GM21529 (cell line): Measurements from ENCODE around the gene TMEM231.
"Not testable (repeated sequence)": the region's sequence is repeated elsewhere in the genome, so short reads cannot be mapped to it uniquely, and the experiment has no call there.

Experiments used
- ATAC-seq: cut with Tn5 transposase; IDR thresholded peaks from one replicate; pipeline ENCODE4 v1.9.1; 2021; ENCODE audit not compliant: unreplicated experiment

TMEM231 gene, protein sequence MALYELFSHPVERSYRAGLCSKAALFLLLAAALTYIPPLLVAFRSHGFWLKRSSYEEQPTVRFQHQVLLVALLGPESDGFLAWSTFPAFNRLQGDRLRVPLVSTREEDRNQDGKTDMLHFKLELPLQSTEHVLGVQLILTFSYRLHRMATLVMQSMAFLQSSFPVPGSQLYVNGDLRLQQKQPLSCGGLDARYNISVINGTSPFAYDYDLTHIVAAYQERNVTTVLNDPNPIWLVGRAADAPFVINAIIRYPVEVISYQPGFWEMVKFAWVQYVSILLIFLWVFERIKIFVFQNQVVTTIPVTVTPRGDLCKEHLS

DNA sequence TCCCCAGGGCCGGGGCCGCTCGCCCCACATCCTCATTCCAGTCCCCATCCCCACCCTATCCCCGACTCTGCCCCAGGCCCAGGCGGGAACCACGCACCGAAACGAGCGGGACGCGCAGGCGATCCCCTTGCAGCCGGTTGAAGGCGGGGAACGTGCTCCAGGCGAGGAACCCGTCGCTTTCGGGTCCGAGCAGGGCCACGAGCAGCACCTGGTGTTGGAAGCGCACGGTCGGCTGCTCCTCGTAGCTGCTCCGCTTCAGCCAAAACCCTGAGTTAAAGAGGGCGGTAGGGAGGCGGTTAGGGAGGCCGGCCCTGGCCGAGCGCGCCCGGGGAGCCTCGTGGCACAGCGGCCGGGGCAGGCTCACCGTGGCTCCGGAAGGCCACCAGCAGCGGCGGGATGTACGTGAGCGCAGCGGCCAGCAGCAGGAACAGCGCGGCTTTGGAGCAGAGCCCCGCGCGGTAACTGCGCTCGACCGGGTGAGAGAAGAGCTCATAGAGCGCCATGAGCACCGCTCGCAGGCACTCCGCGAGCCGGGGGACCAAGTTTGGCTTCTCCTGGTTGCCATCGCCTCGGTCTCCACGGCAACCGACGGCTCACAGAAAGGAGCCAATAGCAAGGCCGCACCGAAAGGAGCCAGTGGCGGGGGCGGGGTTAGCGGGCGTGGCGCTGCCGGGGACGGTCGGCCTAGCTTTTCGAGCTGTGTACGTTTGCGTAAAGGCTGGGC is at the start of gene TMEM231:
TSS of gene TMEM231 (minus strand) at position 546 of the 724 bp plus-strand sequence. CDS start at position 503, 43 bp downstream.
- ATAC-seq, result peak; percentile 97

DNA sequence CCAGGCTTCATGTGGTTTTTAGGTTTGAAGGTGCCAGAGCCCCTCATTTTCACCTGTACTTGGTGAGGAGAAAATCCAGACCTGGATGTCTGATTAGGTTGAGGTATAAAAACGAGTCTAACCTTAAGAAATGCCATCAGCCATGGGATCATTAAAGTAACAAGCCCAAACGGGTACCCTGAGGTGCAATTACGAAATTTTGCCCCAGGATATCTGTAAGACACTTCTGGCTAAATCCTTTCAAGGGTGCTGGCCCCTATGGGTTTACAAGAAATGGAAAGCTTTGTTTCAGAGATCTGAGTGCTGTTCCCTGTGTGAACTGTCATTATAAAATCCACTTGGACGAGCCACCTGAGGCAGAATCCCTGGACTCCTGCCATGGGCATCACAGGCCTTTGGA is 47.2 kb upstream of the TMEM231 start:
- no peak for ATAC-seq

DNA sequence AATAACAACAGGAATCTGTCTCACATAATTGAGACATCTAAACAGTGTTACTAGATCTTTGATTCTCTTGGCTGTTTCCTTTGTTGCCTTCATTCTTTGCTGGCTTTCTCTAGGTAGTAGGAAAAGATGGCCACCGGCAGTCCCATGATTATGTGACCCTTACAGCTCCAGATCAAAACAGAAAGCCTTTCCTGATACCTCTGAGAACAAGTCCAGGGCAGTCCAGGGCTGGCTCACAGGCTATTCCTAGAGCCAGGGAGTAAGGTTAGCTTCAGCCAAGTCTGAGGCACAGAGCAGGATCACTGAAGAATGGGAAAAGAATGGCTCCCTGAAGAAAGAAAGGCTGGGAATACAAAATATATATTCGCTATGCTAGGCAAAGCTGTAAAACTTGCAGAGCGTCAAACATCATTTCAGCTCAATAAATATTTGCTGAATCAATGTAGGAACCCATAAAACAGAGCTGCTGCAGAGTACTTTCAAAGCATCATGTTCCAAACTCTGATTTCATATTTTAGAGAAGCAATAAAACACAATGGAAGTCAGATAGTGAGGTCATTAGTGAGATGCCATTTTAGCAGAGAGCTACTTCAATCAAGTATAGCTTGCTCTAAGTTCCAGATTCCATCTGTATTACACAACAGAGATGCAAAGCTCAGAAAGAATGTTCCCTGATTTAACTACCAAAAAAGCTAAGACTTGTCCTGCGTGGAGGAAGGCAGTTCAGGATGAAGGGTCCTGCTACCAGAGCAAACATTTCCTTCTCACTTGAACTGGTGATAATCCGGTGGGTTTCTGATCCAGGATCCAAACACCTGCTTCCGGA is 43.6 kb upstream of the TMEM231 start:
- no peak for ATAC-seq

DNA sequence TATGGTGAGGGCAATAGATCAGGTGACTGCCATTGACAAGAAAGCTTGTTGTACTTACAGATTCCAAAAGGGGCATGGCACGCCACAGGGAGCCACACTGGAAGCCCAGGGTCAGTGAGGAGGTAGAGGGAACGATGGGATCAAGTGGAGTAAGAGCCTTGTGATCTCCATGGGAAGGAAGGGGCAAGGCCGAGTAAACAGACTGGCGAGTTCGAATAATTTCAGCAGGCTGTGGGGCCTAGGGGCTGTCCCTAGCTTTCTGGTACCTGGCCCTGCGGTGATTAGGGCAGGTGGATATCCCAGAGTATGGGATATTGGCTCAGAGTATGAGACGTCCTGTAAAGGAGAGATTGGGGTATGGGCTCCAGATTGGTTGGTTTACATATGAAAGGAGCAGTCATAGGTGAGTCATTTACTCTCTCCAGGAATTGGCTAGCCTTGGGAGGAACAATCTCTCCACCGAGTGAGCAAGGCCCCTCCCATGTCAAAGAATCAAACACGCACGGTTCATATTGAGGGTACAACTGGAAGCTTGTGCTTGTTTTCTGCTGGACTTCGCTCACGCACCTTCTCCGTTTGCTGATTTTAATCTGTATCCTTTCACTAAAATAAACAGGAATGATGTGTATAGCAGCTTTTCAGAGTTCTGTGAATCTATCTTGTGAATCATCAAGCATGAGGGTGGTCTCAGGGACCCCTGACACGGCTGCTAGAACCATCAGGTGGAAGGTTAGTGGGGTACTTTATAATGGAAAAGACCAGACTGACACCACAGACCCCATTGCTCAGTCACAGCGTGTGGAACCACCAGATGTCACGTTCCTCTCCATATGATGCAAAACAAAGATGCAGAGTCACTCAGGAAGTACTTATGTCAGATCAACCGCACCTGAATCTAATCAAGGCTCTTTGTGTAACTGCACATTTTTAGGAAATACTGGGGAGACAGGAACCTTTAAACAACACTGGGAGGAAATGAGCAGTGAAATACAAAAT is 38.1 kb upstream of the TMEM231 start:
- no peak for ATAC-seq

DNA sequence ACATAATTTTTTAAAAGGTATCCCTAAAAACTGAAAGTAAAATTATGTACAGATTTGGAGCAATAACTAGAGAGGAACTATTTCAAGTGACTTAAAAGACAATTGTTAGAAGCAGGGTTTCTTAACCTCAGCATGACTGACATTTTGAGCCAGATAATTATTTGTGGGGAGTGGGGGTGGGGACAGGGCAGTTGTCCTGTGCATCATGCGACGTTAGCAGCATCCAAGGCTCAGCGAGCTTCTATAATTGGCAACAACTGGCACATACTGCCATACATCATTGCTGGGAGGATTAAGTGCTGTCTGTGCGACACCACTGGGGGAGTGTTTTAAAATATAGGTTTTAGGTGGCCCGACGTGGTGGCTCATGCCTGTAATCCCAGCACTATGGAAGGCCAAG is 37.3 kb upstream of the TMEM231 start:
- no peak for ATAC-seq

DNA sequence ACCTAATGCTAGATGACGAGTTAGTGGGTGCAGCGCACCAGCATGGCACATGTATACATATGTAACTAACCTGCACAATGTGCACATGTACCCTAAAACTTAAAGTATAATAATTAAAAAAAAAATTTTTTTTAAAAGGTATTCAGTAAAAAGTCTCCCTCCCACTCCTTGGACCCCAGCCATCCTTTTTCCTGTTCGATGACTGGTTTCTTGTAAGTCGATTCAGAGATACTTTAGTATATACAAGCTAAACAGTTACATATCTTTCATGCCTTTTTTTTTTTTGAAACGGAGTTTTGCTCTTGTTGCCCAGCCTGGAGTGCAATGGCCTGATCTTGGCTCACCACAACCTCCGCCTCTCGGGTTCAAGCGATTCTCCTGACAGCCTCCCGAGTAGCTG is 35.9 kb upstream of the TMEM231 start:
- not testable (repeated sequence) for ATAC-seq

DNA sequence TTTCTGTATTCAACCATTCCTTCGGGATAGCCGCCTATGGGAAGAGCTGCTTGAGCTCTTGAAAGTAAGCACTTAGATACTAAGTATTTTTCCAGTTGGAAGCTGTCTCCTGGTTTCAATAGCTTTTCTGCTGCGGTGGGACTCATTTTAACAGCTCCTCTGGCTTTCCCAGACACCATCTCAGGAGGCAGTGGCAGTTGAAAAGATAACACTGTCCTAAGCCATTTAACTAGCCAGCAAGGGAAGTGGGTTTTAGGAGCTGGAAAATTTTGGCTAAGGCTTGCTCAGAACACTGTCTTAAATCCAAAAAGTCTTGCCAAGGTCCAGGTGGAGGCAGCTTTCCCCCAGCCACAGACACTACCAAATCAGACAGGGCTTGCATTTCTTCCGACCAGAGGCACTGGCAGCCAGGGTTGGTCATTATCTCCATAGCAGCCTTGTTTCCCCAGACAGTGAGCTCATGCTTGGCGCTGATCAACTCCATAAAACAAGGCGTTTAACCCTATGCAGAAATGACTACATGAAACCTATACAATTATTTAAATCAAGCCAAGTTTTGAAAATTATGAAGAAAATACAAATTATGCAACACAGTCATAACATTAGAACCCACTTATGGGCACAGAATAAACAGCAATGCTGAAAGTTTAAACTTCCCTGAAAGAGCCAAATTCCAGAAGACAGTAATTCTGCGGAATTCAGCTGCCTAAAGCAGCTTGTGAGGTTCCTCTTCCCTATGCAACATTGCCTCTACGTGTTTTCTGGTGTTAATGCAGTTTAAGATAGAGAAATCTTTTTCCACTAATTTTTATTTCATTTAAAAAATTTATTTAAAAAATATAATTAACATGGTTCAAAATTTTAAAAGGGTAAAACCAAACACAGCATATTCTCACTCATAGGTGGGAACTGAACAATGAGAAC is 35.1 kb upstream of the TMEM231 start:
- no peak for ATAC-seq

DNA sequence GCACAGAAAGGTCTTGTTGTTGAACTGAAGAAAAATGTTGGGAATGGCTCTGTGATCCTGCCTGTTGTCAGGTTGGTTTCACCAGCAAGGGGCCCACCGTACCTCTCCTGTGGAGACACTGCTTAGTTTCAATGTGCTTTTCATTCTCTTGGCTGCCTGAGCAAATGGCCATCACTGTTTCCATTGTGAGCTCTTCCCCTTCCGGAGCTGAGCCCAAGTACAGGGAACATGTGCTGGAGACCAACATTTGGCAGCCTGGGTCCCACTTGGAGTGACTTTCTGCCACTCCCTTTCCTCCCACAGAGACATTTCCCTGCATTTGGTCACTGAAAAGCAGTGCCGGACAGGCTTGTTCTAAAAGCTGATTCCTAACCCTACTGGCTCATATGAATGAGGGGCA is 33.3 kb upstream of the TMEM231 start:
- ATAC-seq, result no peak

DNA sequence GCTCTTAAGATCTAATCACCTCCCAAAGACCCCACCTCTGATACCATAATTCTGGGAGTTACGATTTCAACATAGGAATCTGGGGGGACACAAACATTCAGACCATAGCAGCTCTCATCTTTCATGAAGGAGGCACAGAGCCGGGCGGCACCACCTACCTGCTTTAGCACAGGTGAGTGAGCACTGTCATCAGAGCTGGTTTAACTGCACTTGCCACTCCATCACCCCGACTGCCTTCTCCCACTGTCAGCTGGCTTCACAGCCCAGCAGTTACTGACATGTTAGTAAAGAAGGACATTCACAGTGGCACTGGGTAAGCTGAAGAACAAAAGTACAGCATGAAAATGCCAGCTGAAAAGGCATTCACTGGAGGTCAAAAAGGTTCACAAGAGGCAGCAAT is 32.7 kb upstream of the TMEM231 start:
- ATAC-seq, result no peak

DNA sequence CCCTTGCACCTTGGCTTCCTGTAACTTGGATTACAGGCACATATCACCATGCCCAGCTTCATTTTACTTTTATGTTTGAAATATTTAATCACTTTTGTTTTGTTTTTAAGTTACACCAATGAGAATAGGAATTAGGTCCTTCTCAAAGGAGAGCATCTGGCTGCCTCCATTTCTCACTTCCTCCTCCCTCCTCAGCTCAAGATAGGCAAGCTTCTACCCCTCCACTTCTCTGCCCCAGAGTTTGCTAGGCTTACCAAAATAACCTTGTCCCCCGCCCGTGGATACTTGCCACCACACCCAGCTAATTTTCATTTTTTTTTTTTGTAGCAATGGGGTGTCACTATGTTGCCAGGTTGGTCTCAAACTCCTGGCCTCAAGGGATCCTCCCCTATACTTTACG is 28.1 kb upstream of the TMEM231 start:
- peak; percentile 79 for ATAC-seq

DNA sequence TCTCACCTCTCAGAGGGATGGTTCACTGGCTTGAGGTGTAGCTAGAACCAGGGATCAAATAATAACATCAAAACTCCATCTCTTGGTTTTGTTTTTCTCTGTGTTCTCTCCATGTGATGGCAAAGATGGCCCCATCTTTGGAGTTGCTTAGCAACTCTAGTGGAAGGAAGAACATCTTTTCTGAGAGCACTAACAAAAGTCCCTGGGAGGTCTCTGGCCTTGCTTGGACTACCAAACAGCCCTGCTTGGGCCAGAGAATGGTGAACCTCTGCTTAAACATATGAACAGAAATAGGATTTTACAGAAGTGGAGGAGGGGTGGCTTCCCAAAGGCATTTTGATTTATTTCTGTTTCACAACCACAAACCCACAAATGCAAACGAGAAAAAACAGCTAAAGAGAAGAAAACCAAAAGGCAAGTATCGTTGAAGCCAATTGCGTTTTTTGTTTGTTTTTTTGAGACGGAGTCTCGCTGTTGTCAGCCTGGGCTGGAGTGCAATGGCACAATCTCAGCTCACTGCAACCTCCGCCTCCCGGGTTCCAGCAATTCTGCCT is 23.3 kb upstream of the TMEM231 start:
- no peak for ATAC-seq

DNA sequence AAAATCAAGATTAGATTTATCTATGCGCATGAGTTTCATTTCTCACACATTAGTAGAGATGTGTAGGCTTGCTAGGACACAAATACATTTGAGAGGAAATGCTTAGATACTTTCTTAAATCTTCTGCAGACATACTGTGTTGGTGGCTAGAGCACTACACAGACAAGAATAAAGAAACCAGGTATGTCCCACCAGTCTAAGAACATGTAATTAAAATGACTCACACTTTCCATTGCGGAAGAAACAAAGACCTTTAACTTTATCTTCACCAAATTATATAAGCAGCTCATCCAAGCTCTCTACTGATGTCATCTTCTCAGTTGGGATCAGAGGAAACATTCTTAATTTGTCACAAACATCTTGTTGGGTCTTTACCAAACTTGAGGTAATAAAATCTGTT is 22.7 kb upstream of the TMEM231 start:
- no peak for ATAC-seq

DNA sequence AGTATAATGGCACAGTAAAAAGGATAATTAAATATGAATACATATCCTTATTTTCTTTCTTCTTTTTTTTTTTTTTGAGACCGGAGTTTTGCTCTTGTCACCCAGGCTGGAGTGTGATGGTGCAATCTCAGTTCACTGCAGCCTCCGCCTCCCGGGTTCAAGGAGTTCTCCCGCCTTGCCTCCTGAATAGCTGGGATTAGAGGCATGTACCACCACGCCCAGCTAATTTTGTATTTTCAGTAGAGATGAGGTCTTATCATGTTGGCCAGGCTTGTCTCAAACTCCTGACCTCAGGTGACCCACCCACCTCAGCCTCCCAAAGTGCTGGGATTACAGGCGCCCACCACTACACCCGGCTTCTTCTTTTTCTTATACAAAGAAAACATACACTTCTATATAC is 22.2 kb upstream of the TMEM231 start:
- ATAC-seq, result no peak

DNA sequence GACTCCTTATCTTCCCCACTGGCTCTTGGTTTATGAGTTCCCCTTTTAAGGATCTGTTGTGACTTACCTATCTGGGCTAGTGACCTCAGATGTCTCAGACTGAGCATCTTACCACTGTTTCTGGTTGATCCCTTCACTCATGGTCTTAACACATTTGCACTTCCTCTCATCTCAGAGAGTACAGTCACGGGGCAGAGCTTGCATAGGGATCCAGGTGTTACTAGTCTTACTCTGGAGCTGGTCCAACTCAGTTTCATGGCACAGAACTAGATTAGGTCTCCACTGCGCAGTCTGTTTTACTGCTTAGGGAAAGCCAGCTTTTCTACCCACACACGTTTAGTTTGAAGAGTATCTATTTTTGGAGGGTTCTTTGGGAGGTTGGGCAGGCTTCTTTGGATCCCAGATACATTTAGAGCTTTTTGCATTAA is 20.3 kb upstream of the TMEM231 start:
- ATAC-seq, result peak; percentile 72

DNA sequence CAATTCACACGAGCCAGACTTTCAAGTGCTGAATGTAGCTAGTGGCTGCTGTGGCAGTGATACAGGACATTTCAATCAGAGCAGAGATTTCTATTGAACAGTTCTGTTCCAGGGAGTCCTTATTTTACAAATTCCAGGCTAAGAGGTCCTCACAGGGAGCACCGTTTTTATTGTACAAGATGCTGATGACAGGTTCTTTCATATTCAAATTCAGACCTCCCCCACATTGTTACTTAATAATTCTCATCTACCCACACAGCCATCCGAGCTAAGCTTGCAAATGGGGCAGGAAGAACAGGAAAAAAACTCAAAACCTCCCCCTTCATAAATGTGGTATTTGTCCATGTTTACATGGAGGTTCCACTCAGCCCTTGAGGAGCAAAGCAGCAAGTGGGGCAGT is 19.9 kb upstream of the TMEM231 start:
- ATAC-seq, result no peak

DNA sequence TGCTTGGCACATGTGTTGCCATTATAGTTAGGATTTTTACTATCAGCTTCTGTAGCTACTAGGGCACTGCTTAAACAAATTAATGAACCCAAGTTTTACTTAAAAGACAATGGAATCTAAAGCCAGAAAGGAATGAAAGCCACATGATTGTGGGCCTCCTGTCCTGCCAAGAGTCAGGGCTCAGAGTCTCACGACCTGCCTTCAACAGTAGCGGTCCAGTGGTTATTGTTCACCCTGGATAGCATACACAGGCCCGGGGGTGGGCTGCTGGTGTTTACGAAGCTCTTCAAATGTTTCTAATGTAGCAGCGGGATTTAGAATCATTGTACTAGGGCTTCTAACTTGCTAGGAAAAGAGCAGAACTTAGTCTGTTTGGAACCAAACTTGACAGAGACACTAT is 17.9 kb upstream of the TMEM231 start:
- ATAC-seq, result no peak

DNA sequence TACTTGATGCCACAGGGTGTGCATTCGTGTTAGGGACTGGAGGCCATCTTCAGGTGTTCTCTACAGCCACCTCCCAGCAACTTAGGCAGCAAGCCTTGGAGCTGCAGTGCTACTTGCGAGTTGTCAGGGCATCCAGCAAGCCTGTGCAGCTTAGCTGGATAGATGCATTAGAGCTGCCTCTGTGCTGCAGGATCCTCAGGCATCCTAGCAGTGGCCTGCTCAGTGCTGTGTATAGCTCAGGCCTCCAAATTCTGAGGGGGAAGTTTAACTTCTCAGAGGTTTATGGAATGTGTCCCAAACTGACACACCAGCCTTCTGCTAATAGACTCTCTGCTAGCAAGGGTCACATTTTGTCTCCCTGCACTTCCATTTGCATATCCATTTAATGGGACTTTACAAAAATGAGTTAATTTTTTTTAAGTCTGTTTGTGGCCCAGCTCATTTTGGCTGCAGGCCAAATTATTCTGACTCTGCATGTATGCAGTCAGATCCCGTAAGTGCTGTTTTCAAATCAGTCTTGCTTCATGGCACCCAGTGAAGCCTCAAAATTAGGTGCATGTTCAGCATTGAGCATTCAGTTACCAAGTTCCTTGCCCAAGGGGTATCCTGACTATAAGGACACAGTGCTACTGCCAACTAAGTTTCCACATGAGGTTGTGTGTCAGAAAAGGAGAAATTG is 17.0 kb upstream of the TMEM231 start:
- no peak for ATAC-seq

DNA sequence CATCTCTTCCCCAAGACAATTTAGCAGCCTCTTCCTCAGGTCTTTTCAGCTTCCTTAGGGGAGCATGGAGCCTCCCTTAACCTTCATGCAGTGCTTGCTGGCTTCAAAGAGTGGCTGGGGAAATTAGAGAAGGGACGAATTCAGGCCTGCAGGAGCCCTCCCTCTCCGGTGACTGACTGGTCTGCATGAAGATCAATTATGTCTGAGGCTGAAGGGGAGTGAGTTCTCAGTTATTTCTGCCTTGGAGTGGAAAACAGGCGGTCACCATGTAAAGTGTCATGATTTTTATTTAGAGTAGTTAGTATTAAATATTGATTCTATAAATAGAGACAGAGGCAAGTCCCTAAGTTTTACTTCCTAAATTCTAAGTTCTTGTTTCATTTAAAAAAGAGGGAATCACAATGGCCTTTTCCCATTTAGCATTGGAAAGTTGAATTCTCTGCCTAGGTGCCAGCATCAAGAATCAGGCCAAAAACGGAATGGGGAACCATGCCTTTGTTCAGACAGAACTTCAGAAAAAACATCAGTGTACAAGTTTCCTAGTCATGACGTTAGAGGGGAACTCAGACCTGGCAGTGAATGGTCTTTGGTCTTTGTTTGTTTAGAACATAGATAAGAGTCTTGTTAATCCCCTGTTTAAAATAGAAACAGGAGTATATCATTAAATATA is 14.5 kb upstream of the TMEM231 start:
- ATAC-seq, result no peak
